Activated CD8-positive, alpha-beta memory T cell treated with anti-CD3 and anti-CD28 coated beads, Interleukin-2, amount 10 ng/mL, durations not matched to agents 7 days and 5 days (primary cell): Measurements from ENCODE around the gene NXPE3. TPM values are rescaled to one million over a fixed set of nuclear protein-coding genes. Genes with fewer than 3 reads are reported as not detected.

ENCODE experiments used
- ATAC-seq: fragments of 150-1000 bp; cut with Tn5 transposase; one replicate; pipeline ENCODE4 v1.10.0; 2021; ENCODE audit warnings: moderate library complexity
- CTCF ChIA-PET: fragments of 350-600 bp; sonication (Branson Sonifier 250); formaldehyde crosslinking; loops from one replicate; lab custom pipeline; 2021; ENCODE audit warnings: antibody characterized with exemption; lab: Charles Lee
- DNase-seq: peaks from one replicate; pipeline ENCODE4 v3.0.0-alpha.2; 2020
- H3K27ac Mint-ChIP-seq: one replicate; pipeline ENCODE4 v1.8.0; 2021; ENCODE audit warnings: mild to moderate bottlenecking, mixed read lengths
- H3K27me3 Mint-ChIP-seq: one replicate; pipeline ENCODE4 v1.8.0; 2021; ENCODE audit warnings: mixed read lengths
- H3K36me3 Mint-ChIP-seq: one replicate; pipeline ENCODE4 v1.8.0; 2021; ENCODE audit warnings: mild to moderate bottlenecking, mixed read lengths
- H3K4me1 Mint-ChIP-seq: one replicate; pipeline ENCODE4 v1.8.0; 2021; ENCODE audit warnings: mixed read lengths
- H3K4me3 Mint-ChIP-seq: one replicate; pipeline ENCODE4 v1.8.0; 2021; ENCODE audit warnings: mild to moderate bottlenecking, moderate library complexity, mixed read lengths
- H3K9me3 Mint-ChIP-seq: one replicate; pipeline ENCODE4 v1.8.0; 2022; ENCODE audit warnings: low read depth, mixed read lengths
- total RNA-seq, 2 experiments: library from RNA; stranded (reverse); gene quantifications; one replicate each; pipeline ENCODE4 v1.2.3, GENCODE V29; 2021

NXPE3 gene
- total RNA-seq, 2 experiments from 2014 or later, result 19.6 to 20.4 TPM

- H3K4me3 Mint-ChIP-seq, result no peak overlapping the region
- no peak for DNase-seq
- no peak overlapping the region for H3K27ac Mint-ChIP-seq
- H3K4me1 Mint-ChIP-seq, result peaks cover 34% of the 10 kb centered on the region
- H3K9me3 Mint-ChIP-seq, result no peaks in the 10 kb centered on the region
- ATAC-seq, result no peak
- CTCF ChIA-PET, result interaction anchor here (1.0 to 3.8 kb wide), 7 partner anchors 11 to 404 kb away, joined by 3 to 17 read pairs (median 5); no protein-coding TSS in a partner anchor
- no peaks in the 10 kb centered on the region for H3K27me3 Mint-ChIP-seq
- H3K36me3 Mint-ChIP-seq, result peaks cover 32% of the 10 kb centered on the region
Observed at GRCh38 chr3:101824702-101825101, 45.7 kb downstream of the NXPE3 start.

DNA sequence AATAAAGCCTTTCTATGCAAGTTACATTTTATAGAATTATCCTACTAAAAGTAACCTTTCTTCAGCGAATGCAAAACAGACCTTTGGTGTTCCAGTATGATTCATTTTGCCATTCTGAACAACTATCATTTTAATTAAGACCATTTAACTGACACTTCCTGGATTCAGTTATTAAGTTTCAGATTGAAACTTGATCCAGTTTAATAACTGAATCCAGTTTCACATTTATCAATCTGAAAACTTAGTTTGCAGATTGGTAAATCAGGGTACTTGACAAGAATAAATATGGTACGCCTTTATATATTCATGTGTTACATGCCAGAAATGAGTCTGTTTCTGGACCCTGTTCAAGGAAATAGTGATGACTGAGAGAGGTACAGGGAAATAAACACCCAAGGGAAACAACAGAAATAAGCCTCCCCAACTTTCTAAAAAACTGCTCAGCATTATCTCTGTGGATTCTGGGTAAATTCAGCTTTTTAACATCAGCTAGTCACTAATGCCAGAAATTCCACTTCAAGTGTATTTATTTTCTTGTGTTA is 47.0 kb downstream of the NXPE3 start:
- Mint-ChIP-seq H3K9me3 (no peaks in the 10 kb centered on the region), H3K4me1 (peaks cover 44% of the 10 kb centered on the region), H3K27me3 (no peaks in the 10 kb centered on the region), H3K27ac (peak overlapping the region; percentile 86), H3K4me3 (no peak overlapping the region), H3K36me3 (peaks cover 24% of the 10 kb centered on the region)
- CTCF ChIA-PET, result interaction anchor here (1.0 to 2.6 kb wide), 5 partner anchors 14 to 403 kb away, joined by 3 to 11 read pairs (median 6); no protein-coding TSS in a partner anchor
- no peak for DNase-seq
- ATAC-seq, result no peak

GRCh38 chr3:101827211-101828174 is 48.5 kb downstream of the NXPE3 start:
- Mint-ChIP-seq H3K27ac (peak overlapping the region; percentile 98), H3K4me3 (peak overlapping the region; percentile 96), H3K9me3 (no peaks in the 10 kb centered on the region), H3K27me3 (no peaks in the 10 kb centered on the region), H3K4me1 (peaks cover 56% of the 10 kb centered on the region), H3K36me3 (peaks cover 18% of the 10 kb centered on the region)
- DNase-seq, result peak; percentile 91
- CTCF ChIA-PET, result interaction anchor here (1.1 to 2.9 kb wide), 12 partner anchors 10 to 401 kb away, joined by 3 to 11 read pairs (median 6); partner anchors contain the start of genes CEP97 and NFKBIZ
- ATAC-seq, result peak; percentile 89

GRCh38 chr3:101828276-101828675 is 49.3 kb downstream of the NXPE3 start:
- no peaks in the 10 kb centered on the region for H3K27me3 Mint-ChIP-seq
- peak overlapping the region; percentile 96 for H3K4me3 Mint-ChIP-seq
- H3K9me3 Mint-ChIP-seq, result no peaks in the 10 kb centered on the region
- DNase-seq (no peak), ATAC-seq (no peak)
- H3K36me3 Mint-ChIP-seq, result peaks cover 26% of the 10 kb centered on the region
- peaks cover 64% of the 10 kb centered on the region for H3K4me1 Mint-ChIP-seq
- peak overlapping the region; percentile 98 for H3K27ac Mint-ChIP-seq
- CTCF ChIA-PET, result interaction anchor here (1.1 to 2.9 kb wide), 7 partner anchors 14 to 397 kb away, joined by 3 to 11 read pairs (median 8); partner anchors contain the start of genes CEP97 and NFKBIZ

- Mint-ChIP-seq H3K9me3 (no peaks in the 10 kb centered on the region), H3K4me3 (peak overlapping the region; percentile 96), H3K27me3 (no peaks in the 10 kb centered on the region), H3K27ac (peak overlapping the region; percentile 98), H3K36me3 (peaks cover 30% of the 10 kb centered on the region), H3K4me1 (peaks cover 69% of the 10 kb centered on the region)
- DNase-seq, result peak; percentile 84
- CTCF ChIA-PET, result interaction anchor here (0.8 to 2.9 kb wide), 7 partner anchors 10 to 400 kb away, joined by 3 to 11 read pairs (median 5); partner anchors contain the start of gene NFKBIZ
- ATAC-seq, result peak; percentile 84
Observed at GRCh38 chr3:101828691-101829436, 49.9 kb downstream of the NXPE3 start.

GRCh38 chr3:101829437-101829830 is 50.4 kb downstream of the NXPE3 start:
- ATAC-seq (no peak), DNase-seq (no peak)
- no peaks in the 10 kb centered on the region for H3K9me3 Mint-ChIP-seq
- peaks cover 32% of the 10 kb centered on the region for H3K36me3 Mint-ChIP-seq
- peaks cover 75% of the 10 kb centered on the region for H3K4me1 Mint-ChIP-seq
- H3K27me3 Mint-ChIP-seq, result no peaks in the 10 kb centered on the region
- H3K27ac Mint-ChIP-seq, result peak overlapping the region; percentile 98
- H3K4me3 Mint-ChIP-seq, result peak overlapping the region; percentile 96
- CTCF ChIA-PET, result interaction anchor here (0.8 to 2.9 kb wide), 8 partner anchors 9 to 400 kb away, joined by 3 to 11 read pairs (median 3); partner anchors contain the start of gene NFKBIZ

- H3K27me3 Mint-ChIP-seq, result no peaks in the 10 kb centered on the region
- H3K4me3 Mint-ChIP-seq, result peak overlapping the region; percentile 96
- peak overlapping the region; percentile 98 for H3K27ac Mint-ChIP-seq
- H3K4me1 Mint-ChIP-seq, result peaks cover 76% of the 10 kb centered on the region
- peaks cover 33% of the 10 kb centered on the region for H3K36me3 Mint-ChIP-seq
- DNase-seq (no peak), ATAC-seq (no peak)
- H3K9me3 Mint-ChIP-seq, result no peaks in the 10 kb centered on the region
- CTCF ChIA-PET, result interaction anchor here (0.8 to 1.4 kb wide), 7 partner anchors 9 to 399 kb away, joined by 3 to 7 read pairs (median 3); partner anchors contain the start of gene NFKBIZ
Observed at GRCh38 chr3:101829874-101830273, 50.9 kb downstream of the NXPE3 start.

DNA sequence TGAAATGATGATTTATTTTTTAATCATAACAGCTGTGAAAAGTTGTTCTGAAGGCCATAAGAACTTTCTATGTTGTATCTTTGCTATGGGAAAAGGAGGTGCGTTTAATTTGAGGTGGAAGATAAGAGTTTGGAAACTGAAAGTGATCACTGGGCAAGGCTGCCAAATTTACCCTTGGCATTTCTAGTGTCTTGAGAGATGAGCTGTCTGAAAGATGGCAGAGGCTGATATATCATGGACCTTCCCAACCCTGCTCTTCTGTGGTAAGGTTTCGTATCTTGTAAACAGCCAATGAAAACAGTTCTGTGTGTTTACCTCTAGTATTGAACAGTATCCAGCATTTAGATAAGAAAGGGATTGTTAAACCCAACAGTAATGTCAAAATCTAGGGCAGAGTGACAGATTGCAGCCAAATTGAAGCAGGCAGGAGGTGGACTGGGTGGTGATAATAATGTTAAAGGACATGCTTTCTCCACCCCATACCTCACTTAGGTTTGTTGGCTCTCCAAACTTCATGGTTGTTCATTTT is 54.5 kb downstream of the NXPE3 start:
- no peaks in the 10 kb centered on the region for H3K27me3 Mint-ChIP-seq
- CTCF ChIA-PET, result no interaction called here
- peak overlapping the region; percentile 3 for H3K4me3 Mint-ChIP-seq
- H3K36me3 Mint-ChIP-seq, result peaks cover 40% of the 10 kb centered on the region
- DNase-seq (no peak), ATAC-seq (no peak)
- H3K27ac Mint-ChIP-seq, result peak overlapping the region; percentile 42
- peaks cover 62% of the 10 kb centered on the region for H3K4me1 Mint-ChIP-seq
- no peaks in the 10 kb centered on the region for H3K9me3 Mint-ChIP-seq

GRCh38 chr3:101835676-101836075 is 56.7 kb downstream of the NXPE3 start:
- Mint-ChIP-seq H3K4me3 (no peak overlapping the region), H3K27me3 (no peaks in the 10 kb centered on the region), H3K9me3 (no peaks in the 10 kb centered on the region), H3K27ac (no peak overlapping the region), H3K4me1 (peaks cover 46% of the 10 kb centered on the region), H3K36me3 (peaks cover 41% of the 10 kb centered on the region)
- ATAC-seq (no peak), DNase-seq (no peak)
- CTCF ChIA-PET, result no interaction called here

DNA sequence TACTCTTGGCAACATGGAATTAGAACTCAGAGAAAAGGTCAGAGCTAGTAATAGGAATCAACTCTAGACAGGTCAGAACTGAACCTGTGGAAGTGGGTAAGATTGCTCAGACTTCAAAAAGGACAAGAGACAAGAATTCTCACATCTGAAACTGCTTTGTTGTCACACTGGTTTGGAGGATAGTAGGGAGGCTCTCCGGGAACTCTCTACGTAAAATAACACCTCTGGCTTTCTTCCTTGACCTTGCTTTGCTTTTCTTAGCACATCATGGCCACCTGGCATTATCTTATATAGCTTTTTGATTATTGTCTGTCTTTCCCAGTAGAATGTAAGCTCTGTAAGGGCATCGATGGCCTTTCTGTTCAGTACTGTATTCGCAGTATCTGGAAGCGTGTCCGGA is 57.1 kb downstream of the NXPE3 start:
- peaks cover 41% of the 10 kb centered on the region for H3K36me3 Mint-ChIP-seq
- no peak for ATAC-seq
- no peaks in the 10 kb centered on the region for H3K27me3 Mint-ChIP-seq
- H3K4me3 Mint-ChIP-seq, result no peak overlapping the region
- H3K9me3 Mint-ChIP-seq, result no peaks in the 10 kb centered on the region
- no peak for DNase-seq
- CTCF ChIA-PET, result no interaction called here
- H3K27ac Mint-ChIP-seq, result no peak overlapping the region
- peaks cover 43% of the 10 kb centered on the region for H3K4me1 Mint-ChIP-seq

DNA sequence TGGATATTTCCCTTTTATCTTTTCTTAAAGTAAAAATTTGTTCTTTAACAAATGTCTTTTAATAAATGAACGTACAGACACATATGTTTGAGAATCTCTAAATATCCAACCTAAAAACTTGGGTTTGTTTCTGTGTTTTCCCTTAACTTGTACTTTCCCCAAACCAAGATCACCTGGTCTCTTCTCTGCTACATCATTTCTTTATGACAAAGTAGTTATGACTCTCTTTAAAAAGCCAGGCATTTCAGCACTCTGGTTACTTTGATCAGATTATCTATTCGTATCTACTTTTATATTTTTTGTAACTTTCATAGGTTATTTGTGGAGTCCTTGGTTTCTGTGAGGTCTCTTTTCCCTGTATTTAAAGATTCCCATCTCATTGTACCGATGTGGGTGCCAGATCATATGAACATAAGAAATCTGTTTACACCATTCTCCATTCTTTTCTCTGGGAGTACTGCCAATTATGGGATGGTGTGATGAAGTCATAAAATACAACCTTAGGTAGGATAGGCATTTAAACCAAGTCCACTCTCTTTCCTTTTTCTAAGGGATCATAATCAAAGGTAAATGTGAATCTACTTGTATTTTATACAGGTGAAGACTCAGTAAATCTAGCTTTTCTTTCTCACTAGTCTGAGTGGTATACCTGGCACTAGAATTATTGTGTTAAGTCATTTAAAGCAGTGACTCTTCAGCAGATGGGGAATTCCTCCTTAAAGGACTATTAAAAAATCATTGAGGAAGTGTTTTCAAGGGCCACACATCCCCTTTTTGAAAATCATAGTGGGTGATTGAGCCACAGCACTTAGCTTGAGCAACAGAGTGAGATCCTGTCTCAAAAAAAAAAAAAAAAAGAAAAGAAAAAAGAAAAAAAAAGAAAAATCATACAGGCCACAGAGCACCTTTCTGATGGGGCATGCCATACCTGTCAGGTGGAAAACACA is 57.9 kb downstream of the NXPE3 start:
- peaks cover 39% of the 10 kb centered on the region for H3K36me3 Mint-ChIP-seq
- H3K27me3 Mint-ChIP-seq, result no peaks in the 10 kb centered on the region
- ATAC-seq, result no peak
- H3K27ac Mint-ChIP-seq, result no peak overlapping the region
- no peak overlapping the region for H3K4me3 Mint-ChIP-seq
- CTCF ChIA-PET, result no interaction called here
- H3K9me3 Mint-ChIP-seq, result no peaks in the 10 kb centered on the region
- DNase-seq, result no peak
- H3K4me1 Mint-ChIP-seq, result peaks cover 35% of the 10 kb centered on the region

- Mint-ChIP-seq H3K27ac (no peak overlapping the region), H3K4me1 (peaks cover 22% of the 10 kb centered on the region), H3K9me3 (no peaks in the 10 kb centered on the region), H3K4me3 (no peak overlapping the region), H3K36me3 (peaks cover 36% of the 10 kb centered on the region), H3K27me3 (no peaks in the 10 kb centered on the region)
- no peak for ATAC-seq
- no peak for DNase-seq
- CTCF ChIA-PET, result interaction anchor here (1.0 to 1.1 kb wide), 3 partner anchors 9 to 391 kb away, joined by 3 read pairs; no protein-coding TSS in a partner anchor
Observed at GRCh38 chr3:101838691-101839090, 59.7 kb downstream of the NXPE3 start.
